Liver (tissue), 3 donors: ENCODE data around the gene RPTOR.

Source experiments
- ATF3 ChIP-seq: IDR thresholded peaks from 2 replicates; pipeline ENCODE4 v1.6.1; 2016; ENCODE audit warnings: antibody characterized with exemption
- CTCF ChIP-seq: fragments of 150-350 bp; IDR thresholded peaks from 2 replicates; pipeline ENCODE4 v1.5.1; 2017; ENCODE audit warnings: improper control_type of control experiment, low read depth, low read length; ENCODE audit not compliant: missing input control
- EGR1 ChIP-seq, 2 donors: IDR thresholded peaks; 2 replicates each; pipeline ENCODE4 v1.6.1; 2016 to 2018; ENCODE audit warnings: antibody characterized with exemption in 2 of 2, low read depth in 2 of 2
- FOXA1 ChIP-seq: IDR thresholded peaks from 2 replicates; pipeline ENCODE4 v1.6.1; 2016; ENCODE audit warnings: antibody characterized with exemption
- FOXA2 ChIP-seq: IDR thresholded peaks from 2 replicates; pipeline ENCODE4 v1.6.1; 2016; ENCODE audit warnings: antibody characterized with exemption
- GABPA ChIP-seq, 2 donors: IDR thresholded peaks in 1 of 2; conservative IDR thresholded peaks in 1 of 2; 2 replicates each; pipeline ENCODE4 v1.6.1; 2016; ENCODE audit warnings: antibody characterized with exemption in 2 of 2, mild to moderate bottlenecking in 1 of 2, moderate library complexity in 1 of 2
- HNF4A ChIP-seq, 2 donors: conservative IDR thresholded peaks; 2 replicates each; pipeline ENCODE4 v1.6.1; 2016; ENCODE audit warnings: antibody characterized with exemption in 2 of 2, mild to moderate bottlenecking in 2 of 2
- JUND ChIP-seq, 2 donors: IDR thresholded peaks; 2 replicates each; pipeline ENCODE4 v1.6.1; 2016; ENCODE audit warnings: antibody characterized with exemption in 2 of 2
- RXRA ChIP-seq, 2 donors: IDR thresholded peaks; 2 replicates each; pipeline ENCODE4 v1.6.1; 2017 to 2018; ENCODE audit warnings: antibody characterized with exemption in 2 of 2, mild to moderate bottlenecking in 1 of 2
- SP1 ChIP-seq: IDR thresholded peaks from 2 replicates; pipeline ENCODE4 v1.6.1; 2018; ENCODE audit warnings: antibody characterized with exemption, mild to moderate bottlenecking
- TAF1 ChIP-seq: conservative IDR thresholded peaks from 2 replicates; pipeline ENCODE4 v1.6.1; 2016; ENCODE audit warnings: antibody characterized with exemption, mild to moderate bottlenecking
- YY1 ChIP-seq: IDR thresholded peaks from 2 replicates; pipeline ENCODE4 v1.6.1; 2016; ENCODE audit warnings: antibody characterized with exemption, mild to moderate bottlenecking
- ZBTB33 ChIP-seq: IDR thresholded peaks from 2 replicates; pipeline ENCODE4 v1.6.1; 2016; ENCODE audit warnings: antibody characterized with exemption
- TF ChIP-seq, protein P1 (sequence below): IDR thresholded peaks from 2 replicates; pipeline ENCODE4 v1.6.1; 2016; ENCODE audit warnings: antibody characterized with exemption
- donor health status: healthy.
- donor health status: healthy.

DNA sequence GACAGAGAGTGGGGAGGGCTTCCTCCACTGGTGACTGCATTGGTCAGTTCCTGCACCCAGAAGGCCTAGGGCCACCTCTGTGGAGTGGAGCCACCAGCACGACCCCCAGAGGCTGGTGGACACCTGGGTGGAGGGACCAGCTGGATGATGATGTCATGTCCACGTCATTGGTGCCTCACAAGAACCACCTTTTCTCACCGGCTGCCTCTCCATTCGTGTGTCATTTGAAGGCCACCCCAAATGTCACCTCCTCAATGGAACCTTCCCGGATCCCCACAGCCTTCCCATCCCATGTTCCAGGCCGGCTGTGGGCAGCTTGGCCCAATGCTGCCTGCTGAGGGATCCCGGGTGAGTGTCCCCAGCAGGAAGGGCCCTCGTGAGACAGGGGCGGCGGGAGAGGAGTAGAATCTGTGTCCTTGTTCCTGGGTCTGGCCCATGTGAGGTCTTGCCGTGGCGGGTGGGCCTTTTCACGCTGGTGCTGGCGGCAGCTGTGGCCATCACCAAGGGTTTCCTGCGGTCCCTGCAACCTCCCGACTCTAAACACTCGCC, 437.9 kb downstream of the RPTOR start:
- TF ChIP-seq GABPA (IDR thresholded peaks at IDR 0.05 in 1 of 2, conservative IDR thresholded peaks at IDR 0.05 in 1 of 2) (no peak), CTCF (no peak), FOXA2 (no peak), FOXA1 (no peak), YY1 (no peak), JUND (IDR thresholded peaks at IDR 0.05) (no peak), TAF1 (no peak), ZBTB33 (no peak), ATF3 (no peak), EGR1 (IDR thresholded peaks at IDR 0.05; ENCODE audit: low read depth in 2 of 2) (no peak), RXRA (IDR thresholded peaks at IDR 0.05) (no peak), SP1 (no peak), HNF4A (conservative IDR thresholded peaks at IDR 0.05) (no peak)
- TF ChIP-seq, protein P1, sequence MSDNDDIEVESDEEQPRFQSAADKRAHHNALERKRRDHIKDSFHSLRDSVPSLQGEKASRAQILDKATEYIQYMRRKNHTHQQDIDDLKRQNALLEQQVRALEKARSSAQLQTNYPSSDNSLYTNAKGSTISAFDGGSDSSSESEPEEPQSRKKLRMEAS = no peak
